Measurements from ENCODE around the gene AAMDC.

Gene AAMDC

DNA sequence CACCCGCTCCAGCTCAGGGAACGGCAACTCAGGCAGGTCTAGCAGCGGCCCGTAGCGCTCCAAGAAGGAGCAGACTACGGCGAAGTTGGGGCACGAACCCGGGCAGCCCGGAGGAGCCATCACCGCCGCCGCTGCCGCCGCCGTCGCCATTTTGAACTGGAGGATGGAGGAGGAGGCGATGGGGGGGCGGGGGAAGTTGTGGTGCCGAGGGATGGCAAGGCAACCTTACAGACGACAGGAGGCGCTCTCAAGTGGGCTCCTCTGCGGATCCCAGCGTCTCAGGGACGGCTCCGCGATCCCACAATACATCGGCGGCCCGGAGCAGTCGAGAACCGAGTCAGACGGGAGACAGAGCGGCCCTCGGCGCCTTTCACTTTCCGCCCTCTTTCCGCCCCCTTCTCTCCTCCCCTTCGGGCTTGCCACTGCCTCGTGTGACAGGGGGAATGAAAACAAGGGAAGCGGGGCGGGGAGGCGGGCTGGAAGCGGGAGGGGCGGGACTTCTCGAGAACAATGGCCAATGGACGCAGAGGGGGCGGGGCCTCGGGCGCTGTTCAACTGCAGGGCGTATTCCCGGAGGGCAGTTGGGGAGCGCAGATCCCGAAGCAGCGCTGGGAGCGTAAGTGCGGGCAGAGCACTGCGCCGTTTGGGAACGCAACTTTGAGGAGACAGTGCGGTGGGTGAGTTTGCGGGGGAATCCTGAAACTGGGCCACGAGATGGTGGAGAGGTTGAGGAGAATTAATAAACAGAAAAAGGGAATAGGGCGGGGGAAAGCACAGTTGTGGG is at the start of gene AAMDC, which contains the start of gene RSF1:
Gene AAMDC (plus strand): TSS at position 580 of the 784 bp plus-strand sequence. CDS start 21,353 bp downstream, outside the sequence.
Gene RSF1 (minus strand): TSS at position 158 of the 784 bp plus-strand sequence. CDS start 8 bp downstream, at position 150.
- DNase-seq: peak; percentile 97

GRCh38 chr11:77775936-77776335 is 45.0 kb upstream of the AAMDC start:
- DNase-seq: no peak

DNA sequence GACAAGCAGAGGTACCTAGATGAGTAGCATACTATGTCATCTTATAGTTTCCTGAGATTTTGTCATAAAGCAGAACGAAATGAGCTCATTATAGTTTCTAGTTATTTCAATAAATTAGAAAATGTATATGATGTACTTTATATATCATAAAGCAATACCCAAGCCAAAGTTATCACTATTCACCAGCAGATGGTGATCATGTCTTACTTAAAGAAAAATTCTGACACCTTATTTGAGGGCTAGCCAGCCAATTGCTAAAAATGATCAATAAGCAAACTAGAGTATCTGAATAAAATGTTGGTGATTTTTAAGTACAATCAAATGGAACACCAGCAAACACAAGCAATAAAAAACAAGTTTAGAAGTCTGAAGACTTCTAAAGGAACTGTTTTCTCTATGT is 44.5 kb upstream of the AAMDC start:
- peak; percentile 12 for DNase-seq

DNA sequence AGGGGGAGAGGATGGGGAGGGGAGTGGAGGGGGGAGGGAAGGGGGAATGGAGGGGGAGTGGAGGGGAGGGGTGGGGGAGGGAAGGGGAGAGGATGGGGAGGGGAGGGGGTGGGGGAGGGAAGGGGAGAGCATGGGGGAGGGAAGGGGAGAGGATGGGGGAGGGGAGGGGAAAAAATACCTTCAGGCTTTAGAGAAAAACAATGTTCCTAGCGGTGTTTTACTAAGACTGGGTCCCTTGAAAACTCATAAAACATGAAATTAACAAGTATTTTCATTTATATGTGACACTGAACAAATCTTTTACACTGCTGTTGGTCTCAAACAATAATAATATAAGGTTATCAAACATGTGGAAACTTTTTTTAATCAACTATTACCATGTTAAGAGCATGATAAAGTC is 42.8 kb upstream of the AAMDC start:
- DNase-seq: no peak

- no peak for DNase-seq
Measured at GRCh38 chr11:77778549-77778948, 42.4 kb upstream of the AAMDC start.

- no peak for DNase-seq
Measured at GRCh38 chr11:77779935-77780334, 41.0 kb upstream of the AAMDC start.

DNA sequence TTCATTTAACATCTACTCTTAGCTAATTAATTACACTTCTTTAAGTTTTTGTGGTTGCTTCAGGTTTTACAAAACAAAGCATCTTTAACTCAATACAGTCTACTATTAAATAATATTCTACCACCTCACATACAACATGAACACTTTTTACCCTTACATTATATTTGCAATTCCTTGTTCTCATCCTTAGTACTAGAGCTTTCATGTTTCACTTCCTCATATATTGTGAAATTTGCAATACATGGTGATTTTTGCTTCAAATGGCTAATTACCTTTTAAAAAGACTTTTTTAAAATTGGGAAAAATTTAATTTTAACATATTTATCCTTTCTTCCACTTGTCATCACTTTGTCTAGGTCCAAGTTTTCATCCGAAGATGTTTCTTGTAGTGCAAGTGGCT is 37.9 kb upstream of the AAMDC start:
- DNase-seq: peak; percentile 44

DNA sequence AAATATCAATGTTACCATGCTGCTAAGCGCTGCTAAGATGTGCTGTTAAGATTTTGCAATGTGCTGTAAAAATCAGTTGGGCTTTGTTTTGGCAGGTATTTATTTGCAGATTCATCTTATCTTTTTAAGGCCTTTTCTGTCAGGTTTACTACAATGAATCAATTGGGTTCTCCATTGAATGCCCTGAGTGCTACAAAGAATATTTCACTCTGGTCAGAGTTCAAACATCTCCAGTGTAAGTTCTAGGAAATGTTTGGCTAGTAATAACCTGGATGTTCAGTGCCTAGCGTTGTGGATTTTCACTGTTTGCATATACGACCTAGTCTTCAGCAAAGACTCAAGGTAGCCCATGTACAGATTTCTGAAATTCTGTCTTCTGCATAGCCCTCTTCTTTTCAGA is 36.4 kb upstream of the AAMDC start:
- DNase-seq: no peak

GRCh38 chr11:77789061-77789730 is 31.7 kb upstream of the AAMDC start:
- DNase-seq: no peak

- DNase-seq: no peak
Measured at GRCh38 chr11:77789731-77790476, 31.0 kb upstream of the AAMDC start.

DNA sequence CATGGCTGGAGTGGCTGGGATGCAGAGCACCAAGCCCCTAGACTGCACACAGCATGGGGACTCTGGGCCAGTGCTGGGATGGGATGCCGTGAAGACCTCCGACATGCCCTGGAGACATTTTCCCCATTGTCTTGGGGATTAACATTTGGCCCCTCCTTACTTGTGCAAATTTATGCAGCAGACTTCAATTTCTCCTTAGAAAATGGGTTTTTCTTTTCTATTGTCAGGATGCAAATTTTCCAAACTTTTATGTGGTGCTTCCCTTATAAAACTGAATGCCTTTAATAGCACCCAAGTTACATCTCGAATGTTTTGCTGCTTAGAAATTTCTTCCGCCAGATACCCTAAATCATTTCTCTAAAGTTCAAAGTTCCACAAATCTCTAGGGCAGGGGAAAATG is 29.6 kb upstream of the AAMDC start:
- DNase-seq: no peak

- DNase-seq: no peak
Measured at GRCh38 chr11:77793972-77794371, 27.0 kb upstream of the AAMDC start.

- DNase-seq: no peak
Measured at GRCh38 chr11:77799338-77799737, 21.6 kb upstream of the AAMDC start.

DNA sequence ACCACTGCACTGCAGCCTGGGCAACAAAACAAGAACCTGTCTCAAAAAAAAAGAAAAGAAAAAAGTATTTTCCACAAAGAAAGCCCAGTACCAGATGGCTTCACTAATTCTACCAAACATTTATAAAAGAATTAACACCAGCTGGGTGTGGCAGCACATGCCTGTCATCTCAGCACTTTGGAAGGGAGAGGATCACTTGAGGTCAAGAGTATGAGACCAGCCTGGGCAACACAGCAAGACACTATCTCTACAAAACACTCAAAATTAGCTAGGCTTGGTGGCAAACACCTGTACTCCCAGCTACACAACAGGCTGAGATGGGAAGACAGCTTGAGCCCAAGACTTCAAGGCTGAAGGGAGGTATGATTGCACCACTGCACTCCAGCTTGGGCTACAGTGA is 20.5 kb upstream of the AAMDC start:
- DNase-seq: no peak

- no peak for DNase-seq
Measured at GRCh38 chr11:77801477-77801876, 19.5 kb upstream of the AAMDC start.

DNA sequence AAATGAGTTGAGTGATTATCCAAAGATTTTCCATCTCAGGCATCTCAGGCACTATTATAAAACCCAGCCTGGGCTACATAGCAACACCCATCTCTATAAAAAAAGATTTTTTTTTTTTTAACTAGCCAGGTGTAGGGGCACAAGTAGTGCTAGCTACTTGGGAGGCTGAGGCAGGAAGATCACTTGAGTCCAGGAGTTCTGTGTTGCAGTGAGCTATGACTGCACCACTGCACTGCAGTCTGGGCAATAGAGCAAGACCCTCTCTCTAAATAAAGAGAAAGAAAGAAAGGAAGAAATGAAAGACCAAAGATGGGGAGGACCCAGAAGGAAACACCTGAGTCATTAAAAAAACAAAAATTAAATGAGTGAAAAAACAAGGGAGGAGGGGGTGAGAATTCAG is 14.5 kb upstream of the AAMDC start:
- no peak for DNase-seq

DNA sequence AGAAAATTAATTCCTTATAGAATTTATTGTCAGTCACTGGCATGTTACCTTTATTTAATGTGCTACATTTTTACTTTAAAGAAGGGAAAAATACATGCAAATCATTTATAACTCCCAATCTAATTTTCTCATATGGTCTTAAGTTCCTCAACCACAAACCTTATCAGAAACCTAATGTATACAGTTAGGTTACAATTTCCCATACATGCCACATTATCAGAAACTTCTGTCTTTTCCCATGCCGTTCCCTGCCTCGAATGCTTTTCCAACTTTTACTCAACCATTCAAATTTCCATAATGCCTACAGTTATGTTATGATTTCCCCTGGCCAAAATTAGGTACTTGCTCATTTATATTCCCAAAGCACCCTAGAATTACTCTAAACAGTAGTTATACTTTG is 14.0 kb upstream of the AAMDC start:
- no peak for DNase-seq

- DNase-seq: no peak
Measured at GRCh38 chr11:77813256-77813655, 7.7 kb upstream of the AAMDC start.

DNA sequence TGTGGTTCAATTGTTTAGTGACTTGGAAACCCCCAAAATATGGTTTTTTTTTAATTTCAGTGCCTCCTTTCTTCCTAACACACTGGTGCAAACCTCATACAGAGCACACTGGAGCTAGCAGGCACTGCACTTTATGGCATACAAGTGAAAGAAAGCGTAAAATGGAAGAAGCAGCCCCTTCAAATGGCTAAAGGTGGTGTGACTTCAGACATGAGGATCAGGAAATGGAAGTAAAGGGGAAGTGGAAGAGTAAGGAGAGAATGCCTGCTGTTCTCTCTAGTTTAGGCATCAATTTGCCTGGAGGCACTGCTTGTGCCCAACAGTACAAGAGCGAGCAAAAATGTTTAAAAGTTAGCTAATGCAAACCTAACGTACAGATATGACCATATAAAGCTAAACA is 6.1 kb upstream of the AAMDC start:
- no peak for DNase-seq

DNA sequence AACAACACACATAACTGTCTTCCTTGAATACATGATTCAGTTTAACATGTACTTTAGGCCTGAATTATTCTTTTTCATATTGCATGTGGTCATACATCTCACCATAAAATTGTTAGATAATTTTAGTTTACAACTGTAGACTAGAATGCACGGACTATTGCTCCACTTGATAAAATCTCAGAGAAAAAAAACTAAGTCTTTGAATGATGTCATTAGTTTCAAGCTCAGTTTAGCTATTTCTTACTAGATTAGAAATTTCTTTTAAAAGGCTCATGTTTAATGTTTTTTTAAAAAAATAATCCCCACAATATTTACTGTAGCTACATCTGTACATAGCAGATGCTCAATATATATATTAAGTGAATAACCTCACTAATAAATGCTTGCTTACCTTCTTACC is 5.5 kb upstream of the AAMDC start:
- no peak for DNase-seq

GRCh38 chr11:77819411-77819920 is 1.5 kb upstream of the AAMDC start:
- peak; percentile 83 for DNase-seq

DNA sequence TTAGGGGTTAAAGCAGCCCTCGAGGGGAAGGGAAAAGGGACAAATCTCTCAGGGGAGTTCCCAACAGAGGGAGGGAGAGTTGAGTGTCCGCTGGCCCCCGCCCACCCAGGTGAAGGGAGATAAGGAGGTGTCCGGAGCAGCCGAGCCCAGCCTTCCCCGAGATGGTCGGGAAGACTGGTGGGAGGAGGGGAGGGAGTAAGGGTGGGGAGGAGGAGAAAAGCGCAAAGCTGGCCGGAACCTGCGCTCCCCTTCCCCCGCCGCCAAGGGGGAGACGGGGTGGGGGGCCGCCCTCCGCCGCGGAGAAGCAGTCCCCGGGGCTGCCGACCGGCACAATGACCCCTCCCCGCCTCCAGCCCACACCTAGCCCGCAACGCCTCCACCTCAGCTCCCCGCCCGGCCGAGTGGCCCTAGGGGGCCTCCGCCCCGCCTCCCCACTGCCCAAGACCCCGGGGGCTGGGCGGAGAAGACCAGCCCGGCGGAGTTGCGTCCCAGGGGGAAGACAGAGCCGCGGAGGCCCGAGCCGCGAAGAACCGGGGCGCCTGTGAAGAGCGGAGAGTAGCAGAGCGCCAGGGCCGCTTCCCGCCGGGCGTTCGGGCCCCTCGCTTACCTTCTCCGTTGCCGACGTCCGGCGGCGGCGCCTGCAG is 901 bp upstream of the AAMDC start:
- DNase-seq: no peak

DNA sequence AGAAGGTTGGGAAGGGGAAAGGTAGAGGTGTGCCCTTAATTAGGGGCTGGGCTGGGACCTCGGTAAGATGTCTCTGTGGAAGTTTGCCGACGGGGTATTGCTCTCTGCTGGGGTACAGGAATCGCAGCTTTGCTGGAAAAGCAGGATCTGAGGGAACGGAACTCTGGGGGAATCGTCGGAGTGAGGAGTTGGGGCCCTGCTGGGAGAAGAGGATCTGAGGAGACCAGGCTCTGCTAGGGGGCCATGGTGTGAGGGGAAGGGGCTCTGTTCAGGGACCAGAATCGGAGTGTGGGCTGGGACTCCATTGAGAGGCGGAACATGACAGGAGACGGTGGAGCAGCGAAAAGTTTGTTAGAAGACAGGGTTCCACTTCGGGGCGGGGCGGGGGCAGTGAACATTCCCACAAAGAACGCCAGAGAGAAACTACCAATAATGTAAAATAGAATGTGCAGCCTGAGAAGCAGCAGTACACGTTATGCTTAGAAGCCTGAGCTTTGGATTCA is 456 bp downstream of the AAMDC start:
- DNase-seq: no peak
